ENCODE results near the gene TIMMDC1. TPM values are rescaled to one million over a fixed set of nuclear protein-coding genes. Genes with fewer than 3 reads are reported as not detected.

TIMMDC1 gene
- total and polyA plus RNA-seq, 2 of the 4 experiments (the other 2 are of a cell fraction) = 52.5 to 56.6 TPM

GRCh38 chr3:119517112-119517511 lies 18.8 kb downstream of the TIMMDC1 start:
- Histone ChIP-seq H3K18ac (ENCODE audit: low read depth, low read length) (no peak overlapping the region), H3K4ac (ENCODE audit: low read depth, low read length) (no peak overlapping the region), H3K9me1 (ENCODE audit: insufficient read depth, low read length) (no peaks in the 10 kb centered on the region), H4K20me1 (ENCODE audit: insufficient read depth, low read length) (no peaks in the 10 kb centered on the region), H3K23ac (ENCODE audit: low read depth, low read length) (no peak overlapping the region), H2AK5ac (ENCODE audit: low read depth, low read length) (no peak overlapping the region), H3K36me3 (ENCODE audit: control insufficient read depth, insufficient read depth, low read length) (peaks cover 32% of the 10 kb centered on the region), H2BK15ac (ENCODE audit: low read depth, low read length) (no peak overlapping the region), H2AFZ (replicated peaks; ENCODE audit: low read length, poor library complexity) (no peak overlapping the region), H2BK20ac (ENCODE audit: low read depth, low read length) (no peak overlapping the region), H3K56ac (ENCODE audit: extremely low read depth, insufficient read depth, low read length) (no peak overlapping the region), H4K8ac (ENCODE audit: low read depth in 2 of 2, low read length in 2 of 2) (no peak overlapping the region), H3K27me3 (ENCODE audit: control insufficient read depth, insufficient read depth, low read length) (no peaks in the 10 kb centered on the region), H3K14ac (replicated peaks; ENCODE audit: low read depth, low read length) (no peak overlapping the region), H3K27ac (ENCODE audit: insufficient read depth, low read length) (no peak overlapping the region), H4K91ac (ENCODE audit: insufficient read depth, low read depth, low read length) (no peak overlapping the region), H3K4me1 (ENCODE audit: control insufficient read depth, insufficient read depth, low read length) (no peaks in the 10 kb centered on the region), H4K5ac (ENCODE audit: low read depth, low read length) (no peak overlapping the region), H3K79me1 (ENCODE audit: low read depth in 1 of 2, low read length in 2 of 2) (no peaks in the 10 kb centered on the region; a peak in 1 of 4 replicates), H2BK120ac (ENCODE audit: low read depth, low read length) (no peak overlapping the region), H2AK9ac (replicated peaks; ENCODE audit: low read depth, low read length, poor library complexity) (no peak overlapping the region), H3K4me3 (ENCODE audit: insufficient read depth, low read depth, low read length) (no peak overlapping the region), H2BK5ac (ENCODE audit: low read depth, low read length, poor library complexity, severe bottlenecking) (no peak overlapping the region), H3K4me2 (ENCODE audit: low read depth, low read length) (no peak overlapping the region), H3K9ac (ENCODE audit: low read depth, low read length) (no peak overlapping the region), H3K9me3 (ENCODE audit: control insufficient read depth, insufficient read depth, low read length) (no peaks in the 10 kb centered on the region)
- intact Hi-C loops (cut with micrococcal nuclease) (no loop called here), in situ Hi-C loops (cut with MboI; ENCODE audit: low sequenced_read_pairs) (loop anchor here (25.0 kb wide), 1 partner anchor 170 kb away; the partner anchor contains the start of gene COX17), dilution Hi-C loops (cut with HindIII; ENCODE audit: low sequenced_read_pairs, unreplicated experiment) (no loop called here)
- ChIA-PET POLR2A (ENCODE audit: unreplicated experiment) (no interaction called here), CTCF (no interaction called here)
- DNase-seq (no peak), ATAC-seq (ENCODE audit: low read depth) (no peak)
- BruUV-seq (replicated peaks) = no TSS peak
- no peak for TF ChIP-seq RAD21 (IDR thresholded peaks at IDR 0.05; ENCODE audit: low read length)
- TF ChIP-seq ELK1 (IDR thresholded peaks at IDR 0.05; ENCODE audit: borderline replicate concordance, low read depth, low read length) = no peak
- TF ChIP-seq SMC3 (IDR thresholded peaks at IDR 0.05; ENCODE audit: low read depth, low read length) = no peak
- no peak for TF ChIP-seq RFX5 (IDR thresholded peaks at IDR 0.05; ENCODE audit: low read depth, low read length)
- TF ChIP-seq CEBPB (IDR thresholded peaks at IDR 0.05; ENCODE audit: low read depth, low read length) = no peak
- TF ChIP-seq NFE2L2 (IDR thresholded peaks at IDR 0.05; ENCODE audit: low read depth, low read length) = no peak
- TF ChIP-seq MXI1 (IDR thresholded peaks at IDR 0.05; ENCODE audit: borderline replicate concordance, low read depth, low read length) = no peak
- no peak for TF ChIP-seq BHLHE40 (IDR thresholded peaks at IDR 0.05; ENCODE audit: low read depth, low read length)
- no CpG with 5 or more reads among the region's 2 CpGs for WGBS, 2 experiments (ENCODE audit: extremely low coverage in 2 of 2, insufficient read length in 1 of 2)

Data from IMR-90 (cell line).